Spleen (tissue), 11 donors: Measurements from ENCODE around the gene RERG. TPM values are rescaled to one million over a fixed set of nuclear protein-coding genes. Genes with fewer than 3 reads are reported as not detected.

Experiments used
- DNase-seq: peaks from one replicate; pipeline ENCODE4 v3.0.0-alpha.2; 2020
- H3K27ac ChIP-seq, 8 donors: fragments of 200-600 bp; sonication (generic) in 7 of 8; 1 replicate in 4 of 8; 2 replicates in 4 of 8; pipeline versions ENCODE4 v1.5.0 to v1.8.0; 2016 to 2021; ENCODE audit warnings: inconsistent platforms in 4 of 8, mild to moderate bottlenecking in 4 of 8, moderate library complexity in 1 of 8
- H3K27me3 ChIP-seq, 7 donors: fragments of 200-600 bp; sonication (generic) in 6 of 7; replicated peaks in 1 of 7; 1 replicate in 4 of 7; 2 replicates in 3 of 7; pipeline versions ENCODE4 v1.5.0 to v1.8.0; 2016 to 2021; ENCODE audit warnings: inconsistent platforms in 3 of 7, mild to moderate bottlenecking in 1 of 7
- H3K36me3 ChIP-seq, 6 donors: fragments of 200-600 bp; sonication (generic) in 5 of 6; 1 replicate in 4 of 6; 2 replicates in 2 of 6; pipeline versions ENCODE4 v1.5.0 to v1.8.0; 2016 to 2021; ENCODE audit warnings: inconsistent platforms in 2 of 6
- H3K4me1 ChIP-seq, 6 donors: fragments of 200-600 bp; sonication (generic) in 5 of 6; 1 replicate in 3 of 6; 2 replicates in 3 of 6; pipeline versions ENCODE4 v1.5.0 to v1.8.0; 2016 to 2021; ENCODE audit warnings: inconsistent platforms in 3 of 6
- H3K4me3 ChIP-seq, 8 donors: fragments of 200-600 bp; sonication (generic) in 7 of 8; 1 replicate in 4 of 8; 2 replicates in 4 of 8; pipeline versions ENCODE4 v1.5.0 to v1.8.0; 2016 to 2021; ENCODE audit warnings: inconsistent platforms in 4 of 8, mild to moderate bottlenecking in 4 of 8, moderate library complexity in 2 of 8
- H3K9me3 ChIP-seq, 8 donors: fragments of 200-600 bp; sonication (generic) in 7 of 8; 1 replicate in 4 of 8; 2 replicates in 4 of 8; pipeline versions ENCODE4 v1.5.0 to v1.8.0; 2016 to 2021; ENCODE audit warnings: inconsistent platforms in 4 of 8
- POLR2A ChIP-seq, 3 donors: fragments of 450-650 bp; IDR thresholded peaks; one replicate each; pipeline ENCODE4 v1.5.1; 2017; ENCODE audit warnings: antibody characterized with exemption in 3 of 3, mild to moderate bottlenecking in 1 of 3
- POLR2AphosphoS5 ChIP-seq, 3 donors: sonication (generic); formaldehyde crosslinking; IDR thresholded peaks; one replicate each; pipeline ENCODE4 v1.5.1; 2017; ENCODE audit warnings: antibody characterized with exemption in 3 of 3
- WGBS, 5 donors: extraction: QIAGEN DNeasy Blood & Tissue Kit in 3 of 5; methylation state at CpG; one replicate each; pipeline versions ENCODE4 v1.1.5 to v1.1.7; 2013 to 2018; 5-methylcytosine and 5-hydroxymethylcytosine counted together
- intact Hi-C: fragments of 100-400 bp; cut with DNase I; formaldehyde crosslinking; loops from one replicate; pipeline ENCODE4 v1.15.0; 2023; ENCODE audit warnings: low total_unique reads
- polyA plus RNA-seq, 3 donors: library from polyadenylated mRNA; stranded (reverse); fragments of 200-250 nt; gene quantifications; one replicate each; pipeline ENCODE4 v1.2.1, GENCODE V29; 2013
- total RNA-seq, 7 donors: library from RNA; depleted of rRNA in 3 of 7; stranded (reverse); fragments of >200 nt in 3 of 7; fragmentation: NEBNext Ultra II Directional in 4 of 7; extraction: Animal tissue kit (Norgen Biotek cat#: 25700) in 4 of 7; gene quantifications; one replicate each; pipeline versions ENCODE4 v1.1.0 to v1.2.1, GENCODE V29; 2016 to 2021
- TF ChIP-seq, protein P1 (sequence below), 11 experiments: fragments of 200-600 bp in 7 of 11; fragments of 450-650 bp in 4 of 11; sonication (generic) in 4 of 11; IDR thresholded peaks in 8 of 11; conservative IDR thresholded peaks in 3 of 11; 1 replicate in 7 of 11; 2 replicates in 4 of 11; pipeline versions ENCODE4 v1.4.0 to v1.8.0; 2016 to 2021; ENCODE audit warnings: antibody characterized with exemption in 11 of 11, inconsistent platforms in 4 of 11, mild to moderate bottlenecking in 1 of 11
- donor health status: healthy with polysubstance abuse.
- donor health status: DM: no; HTN: no; CAD: no; lungs with moderate emphysema.
- donor health status: DM: no; HTN: no; CAD: no.
- donor health status: Bipolar disorder and iron deficiency.
- donor health status: healthy.
- donor health status: DM: no; HTN: no; CAD: no.
- donor health status: DM: yes; HTN: yes; CAD: no.

The RERG gene
- total and polyA plus RNA-seq, 10 donors = 10.1 to 74.7 (median 38.0) TPM

DNA sequence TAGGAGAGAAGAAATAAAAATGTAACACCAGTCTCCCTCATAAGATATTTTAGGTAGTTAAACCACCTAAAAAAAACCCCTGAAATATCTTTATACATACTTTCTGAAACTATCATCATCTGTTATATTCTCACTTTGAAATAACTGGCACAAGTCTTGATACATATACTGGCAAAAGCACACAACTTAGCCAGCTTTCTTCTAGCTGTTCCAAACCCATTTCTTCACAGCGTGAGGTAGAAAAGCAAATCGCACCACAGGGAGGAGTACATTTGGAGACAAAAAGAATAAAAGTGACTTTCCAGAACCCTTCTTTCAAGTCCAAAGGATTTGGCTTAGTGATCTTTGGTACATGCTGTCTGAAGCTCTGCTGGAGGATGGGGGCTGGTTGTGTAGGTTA, 78.5 kb downstream of the RERG start:
- no peak overlapping the region for H3K4me3 ChIP-seq
- H3K36me3 ChIP-seq = no peaks in the 10 kb centered on the region
- 94 to 98% (median 95%) methylated on average over 2 of the region's 2 CpGs for WGBS, 5 donors
- peaks cover 0 to 6% (median 0%) of the 10 kb centered on the region in 6 donors for H3K4me1 ChIP-seq
- no peaks in the 10 kb centered on the region for H3K9me3 ChIP-seq
- DNase-seq = no peak
- H3K27ac ChIP-seq = no peak overlapping the region
- no peaks in the 10 kb centered on the region for H3K27me3 ChIP-seq
- intact Hi-C loops = no loop called here
- TF ChIP-seq, protein P1, sequence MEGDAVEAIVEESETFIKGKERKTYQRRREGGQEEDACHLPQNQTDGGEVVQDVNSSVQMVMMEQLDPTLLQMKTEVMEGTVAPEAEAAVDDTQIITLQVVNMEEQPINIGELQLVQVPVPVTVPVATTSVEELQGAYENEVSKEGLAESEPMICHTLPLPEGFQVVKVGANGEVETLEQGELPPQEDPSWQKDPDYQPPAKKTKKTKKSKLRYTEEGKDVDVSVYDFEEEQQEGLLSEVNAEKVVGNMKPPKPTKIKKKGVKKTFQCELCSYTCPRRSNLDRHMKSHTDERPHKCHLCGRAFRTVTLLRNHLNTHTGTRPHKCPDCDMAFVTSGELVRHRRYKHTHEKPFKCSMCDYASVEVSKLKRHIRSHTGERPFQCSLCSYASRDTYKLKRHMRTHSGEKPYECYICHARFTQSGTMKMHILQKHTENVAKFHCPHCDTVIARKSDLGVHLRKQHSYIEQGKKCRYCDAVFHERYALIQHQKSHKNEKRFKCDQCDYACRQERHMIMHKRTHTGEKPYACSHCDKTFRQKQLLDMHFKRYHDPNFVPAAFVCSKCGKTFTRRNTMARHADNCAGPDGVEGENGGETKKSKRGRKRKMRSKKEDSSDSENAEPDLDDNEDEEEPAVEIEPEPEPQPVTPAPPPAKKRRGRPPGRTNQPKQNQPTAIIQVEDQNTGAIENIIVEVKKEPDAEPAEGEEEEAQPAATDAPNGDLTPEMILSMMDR (IDR thresholded peaks at IDR 0.05 in 8 of 11, conservative IDR thresholded peaks at IDR 0.05 in 3 of 11) = no peak
- no peak for TF ChIP-seq POLR2AphosphoS5 (IDR thresholded peaks at IDR 0.05)

DNA sequence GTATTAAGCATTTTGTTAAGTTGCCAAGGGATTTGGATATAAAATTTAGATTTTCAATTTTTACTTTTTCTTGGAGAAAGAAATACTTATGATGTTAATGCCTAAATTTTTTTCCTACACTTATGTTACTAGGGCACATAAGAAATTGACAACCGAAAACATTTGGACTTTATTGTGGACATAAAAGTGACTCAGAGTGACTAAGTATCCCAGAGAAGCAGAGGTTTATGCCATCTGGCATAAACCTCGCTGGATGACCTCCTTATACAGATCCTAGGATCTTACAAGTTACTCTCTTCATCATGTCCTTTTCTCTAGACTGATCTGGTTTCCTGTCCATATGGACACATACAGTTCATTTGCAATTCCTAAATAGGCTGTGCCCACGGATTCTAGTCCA, 89.8 kb downstream of the RERG start:
- DNase-seq = no peak
- no peak overlapping the region for H3K27ac ChIP-seq
- intact Hi-C loops = no loop called here
- H3K4me3 ChIP-seq = no peak overlapping the region
- H3K27me3 ChIP-seq = no peaks in the 10 kb centered on the region
- no peaks in the 10 kb centered on the region for H3K36me3 ChIP-seq
- no peak for TF ChIP-seq POLR2AphosphoS5 (IDR thresholded peaks at IDR 0.05)
- TF ChIP-seq POLR2A (IDR thresholded peaks at IDR 0.05) = no peak
- TF ChIP-seq, protein P1 (IDR thresholded peaks at IDR 0.05 in 8 of 11, conservative IDR thresholded peaks at IDR 0.05 in 3 of 11) = no peak
- no peaks in the 10 kb centered on the region for H3K4me1 ChIP-seq
- H3K9me3 ChIP-seq = no peaks in the 10 kb centered on the region
- WGBS, 5 donors = 64 to 88% (median 76%) methylated on average over 3 of the region's 3 CpGs

DNA sequence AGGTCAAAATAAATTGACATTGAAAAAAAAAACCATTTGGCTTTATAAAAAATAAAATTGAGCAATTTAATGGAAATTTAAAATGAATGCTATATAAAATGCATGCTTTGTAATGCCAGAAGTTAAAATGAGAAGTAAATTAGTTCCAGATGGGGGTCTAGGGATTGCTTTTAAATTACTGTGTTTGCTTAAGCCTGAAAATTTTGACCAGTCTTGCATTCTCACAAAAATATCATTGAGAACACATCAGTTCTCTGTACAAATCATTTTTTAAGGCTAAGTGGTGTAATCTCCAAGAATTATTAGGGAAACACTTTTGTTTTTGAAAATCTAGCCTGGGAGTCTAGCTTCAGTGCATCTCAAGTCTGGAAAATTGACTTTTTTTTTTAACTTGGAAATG, 90.7 kb downstream of the RERG start:
- no peaks in the 10 kb centered on the region for H3K27me3 ChIP-seq
- H3K4me1 ChIP-seq = no peaks in the 10 kb centered on the region
- no peak overlapping the region for H3K4me3 ChIP-seq
- H3K9me3 ChIP-seq = no peaks in the 10 kb centered on the region
- no peak for DNase-seq
- intact Hi-C loops = no loop called here
- no peak overlapping the region for H3K27ac ChIP-seq
- TF ChIP-seq, protein P1 (IDR thresholded peaks at IDR 0.05 in 8 of 11, conservative IDR thresholded peaks at IDR 0.05 in 3 of 11) = no peak
- no peak for TF ChIP-seq POLR2AphosphoS5 (IDR thresholded peaks at IDR 0.05)
- no peak for TF ChIP-seq POLR2A (IDR thresholded peaks at IDR 0.05)
- H3K36me3 ChIP-seq = no peaks in the 10 kb centered on the region

DNA sequence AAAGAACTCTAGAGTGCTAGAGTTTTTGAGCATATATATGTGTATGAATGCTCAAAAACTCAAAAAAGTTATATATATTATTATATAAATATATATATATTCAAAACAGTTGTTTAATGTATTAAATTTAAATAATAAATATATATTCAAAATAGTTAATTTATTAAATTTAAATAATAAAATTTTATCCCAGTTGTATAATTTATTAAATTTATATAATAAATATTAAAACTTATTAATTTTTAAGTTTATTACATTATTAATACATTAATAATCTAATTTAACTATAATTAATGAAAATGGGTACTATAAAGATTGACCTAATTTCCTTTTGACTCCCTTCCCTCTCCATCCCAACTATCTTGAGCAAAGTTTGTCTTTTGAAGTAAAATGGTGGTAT, 97.8 kb downstream of the RERG start:
- Histone ChIP-seq H3K9me3 (no peaks in the 10 kb centered on the region), H3K4me1 (peaks cover 0 to 12% (median 4%) of the 10 kb centered on the region in 6 donors), H3K36me3 (no peaks in the 10 kb centered on the region), H3K27me3 (no peaks in the 10 kb centered on the region), H3K27ac (peak overlapping the region in 5 of 8 donors; percentile 52 to 76 (median 72)), H3K4me3 (no peak overlapping the region)
- no peak for DNase-seq
- no peak for TF ChIP-seq POLR2AphosphoS5 (IDR thresholded peaks at IDR 0.05)
- TF ChIP-seq POLR2A (IDR thresholded peaks at IDR 0.05) = no peak
- TF ChIP-seq, protein P1 (IDR thresholded peaks at IDR 0.05 in 8 of 11, conservative IDR thresholded peaks at IDR 0.05 in 3 of 11) = no peak
- intact Hi-C loops = no loop called here
